ENCODE measurements around the gene TMEM50B.

TMEM50B gene

GRCh38 chr21:33433001-33433400 is 46.8 kb downstream of the TMEM50B start:
- no peak overlapping the region for H3K9ac ChIP-seq (ENCODE audit: low read depth, low read length, poor library complexity, severe bottlenecking)
- no peaks in the 10 kb centered on the region for H3K79me2 ChIP-seq (ENCODE audit: insufficient read depth, low read length)

DNA sequence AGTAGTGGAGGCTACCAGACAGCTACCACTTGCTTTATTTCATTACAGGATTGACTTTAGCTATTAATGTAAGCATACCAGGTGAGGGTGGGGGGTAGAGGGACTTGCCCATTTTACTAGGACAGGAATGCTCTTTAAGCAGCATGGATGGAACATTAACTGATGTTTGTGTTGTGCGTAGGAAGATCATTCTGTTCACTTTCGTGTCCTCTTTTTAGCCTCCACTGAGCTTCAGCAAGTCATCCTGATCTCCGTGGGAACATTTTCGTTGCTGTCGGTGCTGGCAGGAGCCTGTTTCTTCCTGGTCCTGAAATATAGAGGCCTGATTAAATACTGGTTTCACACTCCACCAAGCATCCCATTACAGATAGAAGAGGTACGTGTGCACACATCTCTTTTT is 47.3 kb downstream of the TMEM50B start:
- TF ChIP-seq CTCF (conservative IDR thresholded peaks at IDR 0.05; ENCODE audit: low read length) (no peak), EZH2phosphoT487 (IDR thresholded peaks at IDR 0.05; ENCODE audit: borderline replicate concordance) (no peak)
- no peak overlapping the region for H3K9ac ChIP-seq (ENCODE audit: low read depth, low read length, poor library complexity, severe bottlenecking)
- H3K79me2 ChIP-seq (ENCODE audit: insufficient read depth, low read length): no peaks in the 10 kb centered on the region
- H3F3A ChIP-seq (ENCODE audit: low read depth): no peaks in the 10 kb centered on the region
- no peak overlapping the region for H3K4me2 ChIP-seq (ENCODE audit: low read depth, low read length, poor library complexity, severe bottlenecking)
- H3K9me2 ChIP-seq (replicated peaks; ENCODE audit: low read depth, low read length): no peaks in the 10 kb centered on the region
- H2AFZ ChIP-seq (ENCODE audit: low read length): no peak overlapping the region
- H3K4me3 ChIP-seq (ENCODE audit: low read length, poor library complexity, severe bottlenecking): no peak overlapping the region
- H3K9me3 ChIP-seq (ENCODE audit: insufficient read depth, low read depth, low read length): no peaks in the 10 kb centered on the region
- H4K20me1 ChIP-seq (ENCODE audit: insufficient read depth, low read length, poor library complexity, severe bottlenecking): no peaks in the 10 kb centered on the region
- no peaks in the 10 kb centered on the region for H3K27me3 ChIP-seq (ENCODE audit: insufficient read depth, low read length, poor library complexity, severe bottlenecking)
- H3K4me1 ChIP-seq (ENCODE audit: insufficient read depth, low read length, poor library complexity, severe bottlenecking): no peaks in the 10 kb centered on the region
- H3K36me3 ChIP-seq (ENCODE audit: insufficient read depth, low read length): peaks cover 83% of the 10 kb centered on the region

More at GRCh38 chr21:33433001-33433400, 46.8 kb downstream of the TMEM50B start:
- Histone ChIP-seq H2AFZ (ENCODE audit: low read length) (no peak overlapping the region), H3K4me1 (ENCODE audit: insufficient read depth, low read length, poor library complexity, severe bottlenecking) (no peaks in the 10 kb centered on the region), H3K4me3 (ENCODE audit: low read length, poor library complexity, severe bottlenecking) (no peak overlapping the region), H3K9me2 (replicated peaks; ENCODE audit: low read depth, low read length) (no peaks in the 10 kb centered on the region), H3K9me3 (ENCODE audit: insufficient read depth, low read depth, low read length) (no peaks in the 10 kb centered on the region), H3F3A (ENCODE audit: low read depth) (no peaks in the 10 kb centered on the region), H3K36me3 (ENCODE audit: insufficient read depth, low read length) (peaks cover 85% of the 10 kb centered on the region), H4K20me1 (ENCODE audit: insufficient read depth, low read length, poor library complexity, severe bottlenecking) (no peaks in the 10 kb centered on the region), H3K27me3 (ENCODE audit: insufficient read depth, low read length, poor library complexity, severe bottlenecking) (no peaks in the 10 kb centered on the region), H3K4me2 (ENCODE audit: low read depth, low read length, poor library complexity, severe bottlenecking) (no peak overlapping the region)
- TF ChIP-seq CTCF (conservative IDR thresholded peaks at IDR 0.05; ENCODE audit: low read length) (no peak), EZH2phosphoT487 (IDR thresholded peaks at IDR 0.05; ENCODE audit: borderline replicate concordance) (no peak)

DNA sequence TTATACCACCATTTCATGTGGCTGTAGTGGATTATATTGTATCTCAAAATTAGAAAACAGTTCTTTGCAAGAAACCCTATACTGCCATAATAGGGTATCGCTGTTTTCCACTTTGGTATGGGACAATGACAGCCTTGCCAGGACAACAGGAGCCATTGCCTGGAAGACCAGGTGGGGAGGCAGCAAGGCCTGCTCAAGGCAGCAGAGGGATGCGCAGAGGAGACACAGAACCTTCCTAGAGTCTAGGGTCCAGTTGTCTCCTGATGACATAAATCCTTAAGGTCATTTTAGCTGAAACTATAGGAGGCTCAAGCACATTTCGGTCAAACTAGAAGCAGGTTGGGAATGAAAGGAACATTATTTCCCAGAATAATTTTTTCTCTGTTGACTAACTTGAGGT is 48.9 kb downstream of the TMEM50B start:
- H3K4me3 ChIP-seq (ENCODE audit: low read length, poor library complexity, severe bottlenecking): no peak overlapping the region
- no peaks in the 10 kb centered on the region for H3K9me2 ChIP-seq (replicated peaks; ENCODE audit: low read depth, low read length)
- no peaks in the 10 kb centered on the region for H3K27me3 ChIP-seq (ENCODE audit: insufficient read depth, low read length, poor library complexity, severe bottlenecking)
- no peaks in the 10 kb centered on the region for H3K9me3 ChIP-seq (ENCODE audit: insufficient read depth, low read depth, low read length)
- no peak overlapping the region for H3K9ac ChIP-seq (ENCODE audit: low read depth, low read length, poor library complexity, severe bottlenecking)
- H3K79me2 ChIP-seq (ENCODE audit: insufficient read depth, low read length): no peaks in the 10 kb centered on the region
- no peak overlapping the region for H2AFZ ChIP-seq (ENCODE audit: low read length)
- no peaks in the 10 kb centered on the region for H3F3A ChIP-seq (ENCODE audit: low read depth)
- H4K20me1 ChIP-seq (ENCODE audit: insufficient read depth, low read length, poor library complexity, severe bottlenecking): no peaks in the 10 kb centered on the region
- no peak overlapping the region for H3K4me2 ChIP-seq (ENCODE audit: low read depth, low read length, poor library complexity, severe bottlenecking)
- H3K36me3 ChIP-seq (ENCODE audit: insufficient read depth, low read length): peaks cover 81% of the 10 kb centered on the region
- no peak for TF ChIP-seq CTCF (conservative IDR thresholded peaks at IDR 0.05; ENCODE audit: low read length)
- no peak for TF ChIP-seq EZH2phosphoT487 (IDR thresholded peaks at IDR 0.05; ENCODE audit: borderline replicate concordance)
- no peaks in the 10 kb centered on the region for H3K4me1 ChIP-seq (ENCODE audit: insufficient read depth, low read length, poor library complexity, severe bottlenecking)

Data from Loucy (cell line).